ENCODE results near the gene WDR90.

WDR90 gene

GRCh38 chr16:640614-641013 is 8.6 kb upstream of the WDR90 start:
- no peak for DNase-seq

GRCh38 chr16:641326-642188 is 7.6 kb upstream of the WDR90 start, which contains the start of gene MCRIP2:
Gene MCRIP2, plus strand, starts transcription at chr16:641828. Its CDS starts 164 bp downstream, at chr16:641992.
- peak; percentile 63 for DNase-seq

- no peak for DNase-seq
Measured at GRCh38 chr16:642189-643049, 6.7 kb upstream of the WDR90 start.

GRCh38 chr16:643050-643368 is 6.2 kb upstream of the WDR90 start:
- DNase-seq = no peak

GRCh38 chr16:644556-644955 is 4.6 kb upstream of the WDR90 start:
- no peak for DNase-seq

GRCh38 chr16:645852-646678 is 3.1 kb upstream of the WDR90 start:
- DNase-seq = no peak

- no peak for DNase-seq
Measured at GRCh38 chr16:646679-647172, 2.4 kb upstream of the WDR90 start.

- DNase-seq = no peak
Measured at GRCh38 chr16:647173-647902, 1.8 kb upstream of the WDR90 start.

- DNase-seq = peak; percentile 18
Measured at GRCh38 chr16:648071-648780, 939 bp upstream of the WDR90 start.

GRCh38 chr16:649631-650030 is 466 bp downstream of the WDR90 start:
- DNase-seq = no peak

- no peak for DNase-seq
Measured at GRCh38 chr16:651844-652243, 2.7 kb downstream of the WDR90 start.

- no peak for DNase-seq
Measured at GRCh38 chr16:652454-653305, 3.5 kb downstream of the WDR90 start.

- no peak for DNase-seq
Measured at GRCh38 chr16:654034-654433, 4.9 kb downstream of the WDR90 start.

GRCh38 chr16:657487-657886 is 8.3 kb downstream of the WDR90 start:
- DNase-seq = no peak

GRCh38 chr16:658679-659571 is 9.8 kb downstream of the WDR90 start:
- DNase-seq = no peak

- DNase-seq = no peak
Measured at GRCh38 chr16:659618-660017, 10.5 kb downstream of the WDR90 start.

- no peak for DNase-seq
Measured at GRCh38 chr16:660132-660458, 10.9 kb downstream of the WDR90 start.

GRCh38 chr16:660459-661183 is 11.5 kb downstream of the WDR90 start:
- DNase-seq = peak; percentile 66
